Activated effector memory CD4-positive, alpha-beta T cell treated with anti-CD3 and anti-CD28 coated beads, Interleukin-2, amount 50 U/mL, for 16 hours (primary cell): ENCODE results near the gene VASH1.
"Not testable (repeated sequence)": the region's sequence is repeated elsewhere in the genome, so short reads cannot be mapped to it uniquely, and the experiment has no call there.

ENCODE experiments used
- DNase-seq: peaks from one replicate; pipeline ENCODE4 v3.0.0-alpha.2; 2020

VASH1 gene

DNA sequence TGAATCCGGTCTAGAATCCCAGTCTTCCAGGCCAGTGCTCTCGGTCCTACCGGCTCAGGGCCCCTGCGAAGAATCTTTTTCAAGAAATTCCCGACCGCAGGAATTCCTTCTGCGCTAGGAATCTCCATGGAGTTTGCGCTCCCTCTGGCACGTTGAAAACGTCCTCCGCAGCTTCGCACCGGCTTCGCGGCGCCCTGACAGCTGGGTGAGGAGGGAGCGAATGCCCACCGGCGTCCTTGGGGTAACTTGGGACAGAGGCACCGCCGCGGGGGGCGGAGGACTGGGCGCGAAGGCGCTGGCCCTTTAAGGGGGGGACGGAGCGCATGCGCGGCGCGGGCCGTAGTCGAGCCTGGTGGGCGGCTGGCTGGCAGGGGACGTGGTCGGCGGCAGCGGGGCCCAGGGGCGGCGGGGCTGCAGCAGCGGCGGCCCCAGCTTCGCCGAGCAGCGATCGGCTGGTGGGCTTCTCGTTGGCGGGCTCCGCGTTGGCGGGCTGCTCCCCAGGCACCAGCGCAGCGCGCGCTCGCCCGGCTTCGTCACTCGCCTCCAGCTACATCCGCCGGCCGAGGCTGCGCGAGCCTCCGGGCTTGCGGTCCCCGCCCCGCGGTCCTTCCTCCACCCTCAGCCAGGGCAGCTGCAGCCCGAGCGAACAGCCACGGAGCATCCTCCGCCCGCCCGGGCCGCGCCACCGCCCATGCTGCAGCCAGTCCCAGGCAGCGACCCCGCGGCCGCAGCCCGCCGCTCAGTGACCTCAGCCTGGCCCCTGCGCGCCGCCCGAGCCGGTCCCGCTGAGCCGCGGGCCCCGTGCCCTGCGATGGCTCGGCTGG, at the start of gene VASH1:
Gene VASH1 (plus strand): TSS at position 333 of the 824 bp plus-strand sequence. CDS start 1,354 bp downstream, outside the sequence.
- DNase-seq: peak; percentile 82

DNA sequence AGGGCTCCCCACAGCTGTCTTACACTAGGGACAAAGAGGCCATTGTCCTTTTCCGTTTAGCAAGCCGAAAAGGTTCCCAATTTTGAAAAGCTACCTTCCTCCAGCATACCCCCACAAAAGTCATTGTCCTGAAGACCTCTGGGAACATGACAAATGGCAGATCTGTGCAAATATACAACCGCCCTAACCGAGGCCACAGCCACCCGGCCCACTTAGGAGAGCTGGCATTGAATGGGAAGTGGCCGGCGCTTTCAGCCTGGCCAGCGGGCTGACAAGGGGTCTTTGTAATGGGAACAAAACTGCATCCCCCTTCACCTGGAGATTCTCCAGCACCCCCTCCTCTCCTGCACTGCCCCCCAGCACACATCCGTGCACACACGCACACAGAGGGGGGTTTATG, 48.1 kb upstream of the VASH1 start:
- DNase-seq: no peak

- DNase-seq: no peak
These were observed 46.8 kb upstream of the VASH1 start for GRCh38 chr14:76714470-76714869.

DNA sequence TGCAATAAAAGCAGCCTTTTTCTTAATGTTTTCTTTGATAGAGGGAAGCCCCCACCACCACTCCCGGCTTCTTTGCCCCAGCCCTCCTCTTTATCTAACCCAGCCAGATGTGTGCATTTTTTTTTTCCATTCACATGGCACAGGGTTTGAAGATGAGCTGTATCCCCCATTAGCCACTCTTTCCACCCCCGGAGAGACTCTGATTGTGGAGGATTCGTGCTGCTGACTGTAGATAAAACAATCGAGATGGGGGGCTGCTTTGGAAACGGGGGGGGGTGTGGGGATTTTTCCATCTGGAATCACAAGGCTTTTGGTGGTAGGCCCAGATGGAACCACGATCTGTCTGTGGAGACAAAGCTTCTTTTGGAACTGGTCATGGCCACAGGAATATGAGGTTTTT, 46.2 kb upstream of the VASH1 start:
- DNase-seq: no peak

GRCh38 chr14:76715511-76716081, 45.7 kb upstream of the VASH1 start:
- no peak for DNase-seq

- no peak for DNase-seq
These were observed 45.0 kb upstream of the VASH1 start for GRCh38 chr14:76716285-76716684.

DNA sequence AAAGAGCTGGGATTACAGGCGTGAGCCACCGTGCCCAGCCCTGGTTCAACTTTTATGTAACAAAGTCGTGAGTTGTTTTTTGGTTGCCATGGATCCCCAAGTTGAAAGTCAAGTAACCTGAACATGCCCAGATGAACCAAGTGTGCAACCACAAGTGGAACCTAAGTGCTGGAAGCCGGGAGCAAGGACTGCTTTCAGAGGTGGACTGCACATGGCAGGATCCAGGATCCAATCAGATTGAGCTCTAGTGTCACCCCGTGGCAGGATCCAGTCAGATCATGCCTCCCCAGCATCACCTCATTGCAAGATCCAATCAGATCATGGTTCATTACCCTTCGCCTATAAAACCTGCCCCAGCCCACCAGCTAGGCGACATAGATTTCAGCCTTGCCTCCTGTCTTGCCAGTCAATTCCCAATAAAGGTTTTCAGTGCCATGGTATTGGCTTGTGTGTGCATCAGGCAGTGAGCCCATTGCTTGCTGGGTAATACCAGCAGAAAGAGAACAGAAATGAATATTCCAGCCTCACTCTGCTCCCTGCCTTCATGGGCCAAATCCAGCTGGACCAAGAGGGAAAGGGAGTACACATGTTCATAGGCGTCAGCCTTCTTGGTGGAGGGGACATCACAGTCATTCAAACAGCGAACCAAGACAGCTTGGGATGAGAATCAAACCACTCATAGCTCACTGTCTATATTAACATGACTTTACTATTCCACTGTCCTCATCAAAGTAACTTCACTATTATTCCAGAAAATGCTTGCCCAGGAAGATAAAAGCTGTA, 43.6 kb upstream of the VASH1 start:
- DNase-seq: no peak

DNA sequence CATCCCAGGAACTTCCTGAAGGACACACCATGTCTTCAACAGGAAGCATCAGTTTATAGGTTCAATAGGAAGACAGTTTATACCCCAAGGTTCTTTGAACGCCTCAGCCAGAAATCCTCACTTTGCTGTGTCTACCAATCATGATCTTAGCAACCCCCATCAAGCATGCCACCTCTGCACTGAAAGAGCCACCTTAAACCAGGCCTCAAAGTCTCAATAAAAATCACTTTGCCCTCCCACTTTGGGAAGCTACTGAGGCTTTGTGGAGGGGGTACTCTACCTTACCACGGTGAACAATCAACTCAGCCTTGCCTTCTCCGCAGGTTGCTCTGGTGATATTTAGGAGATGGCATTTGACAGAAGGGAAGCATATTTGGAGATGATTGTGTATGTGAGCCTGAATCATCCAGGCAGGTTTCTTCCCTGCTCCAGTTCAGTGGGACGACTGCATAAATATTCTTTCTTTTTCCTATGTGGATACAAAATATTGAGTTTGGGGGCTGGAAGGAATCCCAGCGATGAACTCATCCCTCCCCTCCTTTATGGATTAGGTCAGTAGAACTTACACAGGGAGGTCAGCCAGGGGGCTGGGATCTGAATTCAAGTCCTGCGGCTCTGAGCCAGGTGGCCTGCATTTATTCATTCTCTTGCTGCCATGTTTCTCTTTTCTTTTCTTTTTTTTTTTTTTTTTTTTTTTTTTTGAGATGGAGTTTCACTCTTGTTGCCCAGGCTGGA, 42.8 kb upstream of the VASH1 start:
- DNase-seq: no peak

DNA sequence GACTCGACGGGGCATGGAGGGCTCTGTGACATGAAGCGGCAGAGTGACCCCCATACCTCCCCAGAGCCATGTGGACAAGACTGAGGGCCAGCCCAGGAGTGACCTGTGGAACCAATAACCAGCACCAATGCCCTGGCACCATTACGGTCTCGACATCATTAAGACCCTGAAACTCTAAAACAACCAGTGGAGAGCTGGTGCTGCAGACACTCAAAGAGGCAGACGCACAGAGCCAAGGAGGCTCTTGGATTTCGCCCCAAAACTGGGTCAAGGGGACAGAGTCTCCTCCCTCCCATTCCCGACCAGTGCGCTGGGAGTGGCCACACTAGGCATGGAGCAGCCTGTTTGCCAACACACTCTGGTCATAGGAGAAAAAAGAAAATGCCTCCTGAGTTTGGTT, 41.6 kb upstream of the VASH1 start:
- no peak for DNase-seq

GRCh38 chr14:76720382-76720813, 40.9 kb upstream of the VASH1 start:
- no peak for DNase-seq

- DNase-seq: not testable (repeated sequence)
These were observed 39.8 kb upstream of the VASH1 start for GRCh38 chr14:76721506-76721905.

DNA sequence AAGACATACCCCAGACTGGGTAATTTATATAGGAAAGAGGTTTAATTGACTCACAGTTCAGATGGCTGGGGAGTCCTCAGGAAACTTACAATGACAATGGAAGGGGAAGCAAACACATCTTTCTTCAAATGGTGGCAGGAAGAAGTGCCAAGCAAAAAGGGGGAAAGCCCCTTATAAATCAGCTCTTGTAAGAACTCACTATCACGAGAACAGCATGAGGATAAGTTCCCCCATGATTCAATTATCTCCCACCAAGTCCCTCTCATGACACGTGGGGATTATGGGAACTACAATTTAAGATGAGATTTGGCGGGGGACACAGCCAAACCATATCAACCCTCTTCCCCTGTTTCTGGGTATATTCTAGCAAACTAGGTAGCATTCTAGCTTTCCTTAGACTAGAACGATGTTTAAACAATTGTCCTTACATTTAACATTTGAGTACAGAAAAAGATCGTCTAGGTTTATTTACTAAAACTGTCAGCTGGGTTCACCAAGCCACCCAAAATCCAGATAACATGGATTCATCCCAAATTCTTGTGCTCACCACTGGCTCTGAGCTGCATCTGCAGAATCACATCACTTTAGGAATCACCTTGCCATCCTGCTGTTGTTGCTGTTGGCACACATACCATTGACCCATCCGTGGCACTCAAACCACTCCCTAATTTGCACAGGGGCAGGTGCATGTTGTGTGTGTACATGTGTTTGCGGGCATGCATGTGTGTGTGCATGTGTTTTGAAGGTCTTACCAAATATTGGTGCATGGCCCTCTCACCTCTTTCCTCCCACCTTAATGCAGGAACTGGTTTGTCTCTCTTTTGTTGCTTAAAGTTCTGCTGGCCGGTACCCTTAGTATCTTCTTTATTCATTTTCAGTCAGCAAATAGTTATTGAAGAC, 36.4 kb upstream of the VASH1 start:
- no peak for DNase-seq

DNA sequence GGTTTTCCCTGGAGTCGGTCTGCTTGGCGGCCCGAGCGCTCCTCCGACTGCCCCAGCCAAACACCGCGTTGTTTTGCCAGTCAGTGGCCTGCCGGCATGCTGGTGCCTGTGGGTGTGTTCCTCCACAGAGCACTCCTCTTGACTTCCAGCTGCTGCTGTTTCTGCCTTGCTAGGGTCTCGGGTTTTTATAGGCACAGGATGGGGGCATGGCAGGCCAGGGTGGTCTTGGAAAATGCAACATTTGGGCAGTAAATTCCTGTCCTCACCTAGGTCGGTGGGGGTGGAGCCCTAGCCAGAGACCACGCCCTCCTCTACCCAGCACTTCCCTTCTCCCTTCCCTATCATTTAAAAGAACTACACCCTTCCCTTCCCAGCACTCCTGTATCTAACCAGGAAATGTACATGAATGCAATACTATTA, 34.7 kb upstream of the VASH1 start:
- DNase-seq: no peak

- DNase-seq: no peak
These were observed 33.9 kb upstream of the VASH1 start for GRCh38 chr14:76727384-76727783.

DNA sequence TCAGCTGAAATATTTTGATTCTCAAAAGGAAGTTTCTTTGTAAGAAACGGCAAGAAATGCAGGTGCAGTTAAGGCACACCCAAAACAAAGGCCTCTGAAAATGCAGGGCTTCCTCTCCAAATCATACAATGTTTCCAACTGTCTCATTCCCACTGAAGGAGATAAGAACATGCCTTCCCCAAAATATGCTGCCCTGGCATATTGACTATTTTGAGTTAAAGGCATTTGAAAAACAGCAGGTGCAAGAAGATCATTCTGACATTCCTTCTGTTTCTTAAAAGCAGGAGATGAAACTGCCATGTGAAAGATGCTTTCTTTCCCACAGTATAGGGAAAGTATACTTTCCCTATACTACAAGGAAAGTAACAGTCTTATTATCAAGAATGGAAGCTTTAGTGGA, 33.4 kb upstream of the VASH1 start:
- DNase-seq: no peak

DNA sequence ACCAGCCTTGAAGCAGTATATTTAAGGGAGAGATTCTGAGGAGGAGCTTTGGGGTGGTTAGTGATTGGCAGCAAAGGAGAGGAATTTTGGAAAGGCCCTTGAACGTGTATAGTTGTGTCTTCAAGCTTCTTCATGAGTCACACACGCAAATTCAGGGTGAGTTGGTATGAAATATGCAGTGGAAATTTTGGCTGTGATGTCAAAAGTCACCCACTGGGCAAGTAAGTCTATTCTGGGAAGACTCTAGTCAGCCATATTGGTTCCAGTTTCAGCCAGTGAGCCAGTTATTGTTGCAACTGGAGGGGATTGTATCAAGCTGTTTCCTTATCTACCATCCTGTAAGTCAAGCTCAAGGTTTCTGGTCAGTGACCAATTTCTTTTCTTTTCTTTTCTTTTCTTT, 32.0 kb upstream of the VASH1 start:
- no peak for DNase-seq

DNA sequence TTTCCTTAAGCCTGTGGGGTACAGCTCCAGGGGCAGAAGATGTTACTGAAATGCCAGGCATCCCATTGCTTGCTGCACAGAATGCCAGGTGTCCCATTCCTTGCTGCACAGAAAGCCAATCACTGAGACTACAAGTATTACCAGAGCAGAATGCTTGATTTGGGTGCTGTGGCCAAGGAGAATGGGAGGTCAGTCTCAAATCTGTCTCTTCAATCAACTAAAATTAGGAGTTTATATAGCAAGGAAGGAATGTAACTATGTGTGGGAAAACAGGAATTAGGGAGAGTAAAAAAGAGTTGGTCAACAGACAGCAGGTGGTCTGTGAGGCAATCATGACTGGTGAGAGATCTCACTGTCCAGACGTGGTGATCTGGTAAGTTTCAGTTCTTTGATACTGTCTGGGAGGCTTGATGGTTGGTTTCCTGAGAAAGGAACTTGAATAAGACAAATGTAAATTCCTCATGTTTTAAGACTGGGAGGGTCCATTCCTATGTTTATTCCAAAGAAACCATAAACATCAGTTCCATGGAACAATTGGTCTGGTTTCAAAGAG, 31.2 kb upstream of the VASH1 start:
- no peak for DNase-seq

GRCh38 chr14:76734501-76734900, 26.8 kb upstream of the VASH1 start:
- DNase-seq: not testable (repeated sequence)

GRCh38 chr14:76736514-76736913, 24.8 kb upstream of the VASH1 start:
- no peak for DNase-seq

DNA sequence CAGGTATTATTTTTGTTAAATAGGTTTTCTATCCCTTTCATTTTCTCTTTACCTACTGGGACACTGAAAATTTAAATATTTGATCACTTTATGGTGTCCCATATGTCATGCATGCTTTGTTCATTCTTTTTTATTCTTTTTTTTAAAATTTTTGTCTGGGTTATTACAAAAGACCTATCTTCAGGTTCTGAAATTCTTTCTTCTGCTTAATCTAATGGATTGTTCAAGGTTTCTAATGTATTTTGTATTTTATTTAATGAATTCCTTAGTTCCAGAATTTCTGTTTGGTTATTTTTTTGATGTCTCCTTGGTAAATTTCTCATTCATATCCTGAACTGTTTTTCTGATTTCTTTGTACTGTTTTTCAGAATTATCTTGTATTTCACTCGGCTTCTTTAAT, 20.2 kb upstream of the VASH1 start:
- no peak for DNase-seq

- no peak for DNase-seq
These were observed 19.1 kb upstream of the VASH1 start for GRCh38 chr14:76742185-76742584.

- DNase-seq: no peak
These were observed 18.3 kb upstream of the VASH1 start for GRCh38 chr14:76742966-76743365.
